H1 (cell line): Measurements from ENCODE around the gene NID2. TPM values are rescaled to one million over a fixed set of nuclear protein-coding genes. Genes with fewer than 3 reads are reported as not detected.

ENCODE experiments used
- CTCF ChIA-PET: fragments of 300-600 bp; sonication (Branson Sonifier 250); formaldehyde crosslinking; loops from one replicate; lab custom pipeline; 2021; ENCODE audit not compliant: partially characterized antibody; lab: Charles Lee
- POLR2A ChIA-PET: fragments of 300-600 bp; sonication (Branson Sonifier 250); formaldehyde crosslinking; loops from one replicate; lab custom pipeline; 2021; ENCODE audit warnings: inconsistent platforms; ENCODE audit not compliant: partially characterized antibody; lab: Charles Lee
- DNase-seq, 2 experiments: peaks; one replicate each; pipeline versions ENCODE4 v3.0.0 to v3.0.0-alpha.2; 2010 to 2022; ENCODE audit warnings: low spot score in 2 of 2, low read depth in 1 of 2, mixed read lengths in 1 of 2
- FAIRE-seq: peaks from 2 replicates; lab custom pipeline; 2011; peaks lifted over from hg19 to GRCh38; lab: Jason Lieb, UNC
- H2AFZ ChIP-seq: 2 replicates; pipeline ENCODE4 v1.8.1; 2012; ENCODE audit warnings: low read length, inconsistent platforms
- H2AK5ac ChIP-seq: 2 replicates; pipeline ENCODE4 v1.6.1; 2013; ENCODE audit warnings: low read depth, low read length
- H2BK120ac ChIP-seq: replicated peaks from 2 replicates; pipeline ENCODE3; 2013; ENCODE audit warnings: low read depth, low read length, inconsistent platforms
- H2BK12ac ChIP-seq: 2 replicates; pipeline ENCODE4 v1.6.1; 2013; ENCODE audit warnings: low read depth, low read length
- H2BK15ac ChIP-seq: 2 replicates; pipeline ENCODE4 v1.6.1; 2013; ENCODE audit warnings: low read length
- H2BK20ac ChIP-seq: 2 replicates; pipeline ENCODE4 v1.6.1; 2013; ENCODE audit warnings: low read length
- H2BK5ac ChIP-seq: 2 replicates; pipeline ENCODE4 v1.6.1; 2013; ENCODE audit warnings: low read depth, low read length
- H3K14ac ChIP-seq: 2 replicates; pipeline ENCODE4 v1.6.1; 2013; ENCODE audit warnings: inconsistent platforms; ENCODE audit not compliant: insufficient read length
- H3K18ac ChIP-seq: 2 replicates; pipeline ENCODE4 v1.6.1; 2013; ENCODE audit warnings: low read length; ENCODE audit errors: extremely low read depth
- H3K23ac ChIP-seq: 2 replicates; pipeline ENCODE4 v1.6.1; 2013; ENCODE audit warnings: inconsistent platforms; ENCODE audit not compliant: insufficient read length
- H3K23me2 ChIP-seq: 2 replicates; pipeline ENCODE4 v1.6.1; 2013; ENCODE audit warnings: low read depth, low read length
- H3K27ac ChIP-seq: 2 replicates; pipeline ENCODE4 v1.6.1; 2011; ENCODE audit warnings: low read depth, low read length, inconsistent platforms
- H3K27me3 ChIP-seq, 4 experiments: replicated peaks in 1 of 4; 1 replicate in 1 of 4; 2 replicates in 3 of 4; pipeline versions ENCODE4 v1.6.1 to v1.8.1; 2011 to 2013; ENCODE audit warnings: low read length in 3 of 4, mild to moderate bottlenecking in 3 of 4, inconsistent platforms in 2 of 4, mixed read lengths in 2 of 4, moderate library complexity in 1 of 4; ENCODE audit not compliant: control insufficient read depth in 3 of 4, insufficient read depth in 3 of 4; ENCODE audit errors: extremely low read depth in 1 of 4
- H3K36me3 ChIP-seq, 4 experiments: 2 replicates each; pipeline versions ENCODE4 v1.6.1 to v1.8.1; 2011 to 2013; ENCODE audit warnings: mild to moderate bottlenecking in 4 of 4, low read length in 3 of 4, moderate library complexity in 2 of 4, control low read depth in 1 of 4, inconsistent platforms in 1 of 4; ENCODE audit not compliant: insufficient read depth in 4 of 4, control insufficient read depth in 2 of 4
- H3K4ac ChIP-seq: replicated peaks from 2 replicates; pipeline ENCODE3; 2013; ENCODE audit warnings: low read length, low read depth, mixed read lengths, inconsistent platforms; ENCODE audit not compliant: insufficient read length
- H3K4me1 ChIP-seq, 4 experiments: replicated peaks in 1 of 4; 1 replicate in 1 of 4; 2 replicates in 3 of 4; pipeline versions ENCODE4 v1.6.1 to v1.8.1; 2011 to 2013; ENCODE audit warnings: low read length in 3 of 4, inconsistent platforms in 2 of 4, mixed read lengths in 1 of 4; ENCODE audit not compliant: insufficient read depth in 4 of 4, control insufficient read depth in 3 of 4
- H3K4me2 ChIP-seq, 2 experiments: 2 replicates each; pipeline versions ENCODE4 v1.6.1 to v1.8.1; 2011 to 2013; ENCODE audit warnings: low read depth in 2 of 2, low read length in 2 of 2, control low read depth in 1 of 2, inconsistent platforms in 1 of 2, mild to moderate bottlenecking in 1 of 2; ENCODE audit not compliant: insufficient read depth in 1 of 2
- H3K4me3 ChIP-seq, 4 experiments: fragments of 200-600, 300-600 bp in 1 of 4; sonication (generic), shearing (Covaris generic), sonication (Bioruptor Twin) in 1 of 4; 2 replicates each; pipeline versions ENCODE4 v1.5.1 to v1.8.1; 2011 to 2016; ENCODE audit warnings: low read length in 4 of 4, low read depth in 3 of 4, control low read depth in 2 of 4, inconsistent platforms in 2 of 4, mild to moderate bottlenecking in 2 of 4, mixed read lengths in 1 of 4, moderate library complexity in 1 of 4; ENCODE audit not compliant: insufficient read depth in 2 of 4; ENCODE audit errors: extremely low read depth in 1 of 4
- H3K56ac ChIP-seq: replicated peaks from 2 replicates; pipeline ENCODE3; 2013; ENCODE audit warnings: low read depth, mild to moderate bottlenecking, mixed read lengths, low read length, inconsistent platforms; ENCODE audit not compliant: insufficient read length
- H3K79me1 ChIP-seq: 2 replicates; pipeline ENCODE4 v1.6.1; 2013; ENCODE audit warnings: low read depth, low read length, control low read depth
- H3K79me2 ChIP-seq, 2 experiments: 2 replicates each; pipeline versions ENCODE4 v1.6.1 to v1.8.1; 2012 to 2013; ENCODE audit warnings: low read length in 2 of 2, mild to moderate bottlenecking in 2 of 2, inconsistent platforms in 1 of 2; ENCODE audit not compliant: insufficient read depth in 2 of 2, control insufficient read depth in 1 of 2
- H3K9ac ChIP-seq, 4 experiments: replicated peaks in 1 of 4; 1 replicate in 1 of 4; 2 replicates in 3 of 4; pipeline versions ENCODE4 v1.6.1 to v1.8.1; 2011 to 2013; ENCODE audit warnings: low read depth in 3 of 4, low read length in 3 of 4, control low read depth in 2 of 4, mild to moderate bottlenecking in 2 of 4, moderate library complexity in 2 of 4, inconsistent platforms in 1 of 4; ENCODE audit errors: extremely low read depth in 1 of 4
- H3K9me3 ChIP-seq, 2 experiments: 2 replicates each; pipeline versions ENCODE4 v1.6.1 to v1.8.1; 2012 to 2013; ENCODE audit warnings: mild to moderate bottlenecking in 2 of 2, moderate library complexity in 2 of 2, control low read depth in 1 of 2, inconsistent platforms in 1 of 2, low read depth in 1 of 2, low read length in 1 of 2, mixed read lengths in 1 of 2; ENCODE audit not compliant: insufficient read depth in 2 of 2
- H4K20me1 ChIP-seq, 2 experiments: replicated peaks in 1 of 2; 2 replicates each; pipeline versions ENCODE3 to v1.8.1; 2011 to 2013; ENCODE audit warnings: inconsistent platforms in 2 of 2, low read length in 2 of 2, mild to moderate bottlenecking in 1 of 2; ENCODE audit not compliant: insufficient read depth in 2 of 2, control insufficient read depth in 1 of 2
- H4K5ac ChIP-seq: 2 replicates; pipeline ENCODE4 v1.6.1; 2013; ENCODE audit warnings: low read length, low read depth, mixed read lengths, inconsistent platforms; ENCODE audit not compliant: insufficient read length
- H4K8ac ChIP-seq: 2 replicates; pipeline ENCODE4 v1.8.0; 2013; ENCODE audit warnings: mild to moderate bottlenecking, moderate library complexity, low read length, inconsistent platforms; ENCODE audit not compliant: insufficient read depth; ENCODE audit errors: extremely low read depth
- H4K91ac ChIP-seq: replicated peaks from 2 replicates; pipeline ENCODE3; 2013; ENCODE audit warnings: low read length, mixed read lengths, inconsistent platforms; ENCODE audit not compliant: insufficient read length
- EGR1 ChIP-seq: IDR thresholded peaks from 2 replicates; pipeline ENCODE4 v1.6.1; 2011; ENCODE audit warnings: low read depth, low read length, borderline replicate concordance
- SAP30 ChIP-seq: fragments of 300-600 bp; sonication (generic); IDR thresholded peaks from 2 replicates; pipeline ENCODE4 v1.7.1; 2012; ENCODE audit warnings: low read length, moderate library complexity, mild to moderate bottlenecking, inconsistent platforms; ENCODE audit not compliant: insufficient read depth, insufficient replicate concordance
- WGBS, 2 experiments: shearing (Covaris generic) in 1 of 2; methylation state at CpG; one replicate each; pipeline versions ENCODE4 v1.1.6 to v1.1.7; 2013 to 2015; ENCODE audit warnings: low lambda C conversion rate in 2 of 2, mixed read lengths in 2 of 2, inconsistent platforms in 1 of 2, low coverage in 1 of 2, missing lambda C conversion rate in 1 of 2; ENCODE audit not compliant: insufficient replicate concordance in 2 of 2, insufficient coverage in 1 of 2, insufficient read length in 1 of 2; ENCODE audit errors: extremely low coverage in 1 of 2, missing lambda C conversion rate in 1 of 2; 5-methylcytosine and 5-hydroxymethylcytosine counted together
- polyA plus RNA-seq, 7 experiments: library from polyadenylated mRNA; depleted of rRNA in 3 of 7; stranded (reverse) in 5 of 7; unstranded in 2 of 7; fragments of >200 nt in 5 of 7; fragments of 200-250 nt in 2 of 7; gene quantifications; 1 replicate in 5 of 7; 2 replicates in 1 of 7; 4 replicates in 1 of 7; pipeline versions ENCODE4 v1.2.1 to v1.2.3, GENCODE V29; 2011 to 2013; ENCODE audit warnings: missing spikeins in 2 of 7, mixed read lengths in 2 of 7
- total RNA-seq: library from RNA; stranded (reverse); fragmentation: NEBNext Ultra II Directional; extraction: Animal tissue kit (Norgen Biotek cat#: 25700); gene quantifications from 2 replicates; pipeline ENCODE4 v1.2.1, GENCODE V29; 2021
- TF ChIP-seq, protein P1 (sequence below): IDR thresholded peaks from 2 replicates; pipeline ENCODE4 v1.6.1; 2011; ENCODE audit warnings: low read length, improper control_type of control experiment

NID2 gene
- total and polyA plus RNA-seq, 2 of the 8 experiments (the other 6 are each of a cell fraction or from before 2014, with no cell fraction given): 6.1 to 12.6 TPM

DNA sequence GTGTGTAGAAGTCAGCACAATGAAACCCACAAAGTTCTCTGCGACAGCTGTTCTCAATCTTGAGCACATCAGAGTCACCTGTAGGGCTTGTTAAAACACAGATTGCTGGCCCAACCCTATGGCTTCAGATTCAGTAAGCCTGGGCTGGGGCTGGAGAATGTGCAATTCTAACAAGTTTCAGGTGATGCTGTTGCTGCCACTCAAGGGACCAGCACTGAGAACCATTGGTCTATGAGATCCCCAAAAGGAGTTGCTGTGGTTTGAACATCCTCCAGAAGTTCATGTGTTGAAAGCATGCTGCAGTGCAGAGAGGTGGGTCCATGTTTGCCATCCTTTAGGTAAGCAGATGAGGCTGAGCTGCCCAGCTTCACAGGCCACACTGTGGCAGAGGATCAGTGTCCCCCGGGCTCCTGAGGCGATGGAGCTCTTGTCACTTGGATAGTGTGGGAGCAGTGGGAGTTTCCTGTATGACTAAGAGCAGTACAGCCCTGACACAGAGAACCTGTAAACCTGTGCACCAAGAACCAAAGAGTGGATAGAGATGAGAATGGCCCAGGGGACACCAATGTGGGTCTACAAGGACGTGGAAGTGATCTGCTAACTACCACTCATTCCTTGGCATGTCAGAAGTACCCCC lies 87.5 kb downstream of the NID2 start:
- H3K18ac ChIP-seq: no peak overlapping the region
- no peak overlapping the region for H2BK120ac ChIP-seq
- H3K23ac ChIP-seq: no peak overlapping the region
- ChIA-PET CTCF (interaction anchor here (0.9 to 5.6 kb wide), 8 partner anchors 11 to 205 kb away, joined by 3 to 33 read pairs (median 6); no protein-coding TSS in a partner anchor), POLR2A (interaction anchor here (0.6 kb wide), 1 partner anchor 52 kb away, joined by 4 read pairs; no protein-coding TSS in a partner anchor)
- no peaks in the 10 kb centered on the region for H3K36me3 ChIP-seq
- H4K20me1 ChIP-seq: no peaks in the 10 kb centered on the region
- H3K27me3 ChIP-seq: no peaks in the 10 kb centered on the region; a peak in 1 of 7 replicates
- no peak overlapping the region for H3K27ac ChIP-seq
- no peaks in the 10 kb centered on the region for H3K9me3 ChIP-seq
- H4K91ac ChIP-seq: no peak overlapping the region
- H3K4me1 ChIP-seq: no peaks in the 10 kb centered on the region
- no peak overlapping the region for H2BK20ac ChIP-seq
- H3K4me3 ChIP-seq: no peak overlapping the region
- no peak overlapping the region for H4K5ac ChIP-seq
- H3K4ac ChIP-seq: no peak overlapping the region
- H4K8ac ChIP-seq: no peak overlapping the region
- 94% methylated on average over 4 of the region's 4 CpGs; no CpG with 5 or more reads in 1 of the 2 experiments for WGBS, 2 experiments
- FAIRE-seq (no peak), DNase-seq (no peak)
- no peak overlapping the region for H2AFZ ChIP-seq
- no peak overlapping the region for H2AK5ac ChIP-seq
- no peak overlapping the region for H3K9ac ChIP-seq
- no peaks in the 10 kb centered on the region for H3K23me2 ChIP-seq
- H2BK12ac ChIP-seq: no peak overlapping the region
- H2BK5ac ChIP-seq: no peak overlapping the region
- no peak overlapping the region for H3K4me2 ChIP-seq
- no peak overlapping the region for H3K14ac ChIP-seq
- no peaks in the 10 kb centered on the region for H3K79me1 ChIP-seq
- H2BK15ac ChIP-seq: no peak overlapping the region
- H3K79me2 ChIP-seq: no peaks in the 10 kb centered on the region
- H3K56ac ChIP-seq: no peak overlapping the region
- TF ChIP-seq SAP30 (no peak), EGR1 (no peak)
- TF ChIP-seq, protein P1, sequence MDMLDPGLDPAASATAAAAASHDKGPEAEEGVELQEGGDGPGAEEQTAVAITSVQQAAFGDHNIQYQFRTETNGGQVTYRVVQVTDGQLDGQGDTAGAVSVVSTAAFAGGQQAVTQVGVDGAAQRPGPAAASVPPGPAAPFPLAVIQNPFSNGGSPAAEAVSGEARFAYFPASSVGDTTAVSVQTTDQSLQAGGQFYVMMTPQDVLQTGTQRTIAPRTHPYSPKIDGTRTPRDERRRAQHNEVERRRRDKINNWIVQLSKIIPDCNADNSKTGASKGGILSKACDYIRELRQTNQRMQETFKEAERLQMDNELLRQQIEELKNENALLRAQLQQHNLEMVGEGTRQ: no peak
